Cardiac fibroblast (primary cell): ENCODE results near the gene ALK.
A peak's percentile ranks its signal among the peaks of the same experiment; 100 is the strongest.

Experiments used
- DNase-seq, 2 donors: peaks; one replicate each; pipeline versions ENCODE4 v3.0.0 to v3.0.0-alpha.2; 2010; ENCODE audit warnings: low read depth in 2 of 2
- H3K4me3 ChIP-seq, 2 donors: replicated peaks in 1 of 2; 1 replicate in 1 of 2; 2 replicates in 1 of 2; pipeline ENCODE4 v1.5.1; 2011; ENCODE audit warnings: low read depth in 2 of 2, low read length in 2 of 2, mild to moderate bottlenecking in 2 of 2, moderate library complexity in 1 of 2
- CTCF ChIP-seq: IDR thresholded peaks from one replicate; pipeline ENCODE4 v1.5.1; 2011; ENCODE audit warnings: low read depth, mild to moderate bottlenecking, low read length, inconsistent platforms

ALK gene

GRCh38 chr2:29894822-29895614 lies 26.4 kb downstream of the ALK start:
- TF ChIP-seq CTCF, result no peak
- H3K4me3 ChIP-seq, result no peak overlapping the region
- DNase-seq, result no peak

GRCh38 chr2:29892585-29893259 lies 28.7 kb downstream of the ALK start:
- no peak for DNase-seq
- H3K4me3 ChIP-seq, result no peak overlapping the region
- TF ChIP-seq CTCF, result no peak

- TF ChIP-seq CTCF, result no peak
- no peak overlapping the region for H3K4me3 ChIP-seq
- no peak for DNase-seq
Measured at GRCh38 chr2:29881089-29881730, 40.2 kb downstream of the ALK start.

GRCh38 chr2:29880084-29880483 lies 41.3 kb downstream of the ALK start:
- no peak for DNase-seq

GRCh38 chr2:29879456-29879855 lies 41.9 kb downstream of the ALK start:
- TF ChIP-seq CTCF, result no peak
- DNase-seq, result no peak
- H3K4me3 ChIP-seq, result no peak overlapping the region

More at GRCh38 chr2:29880084-29880483, 41.3 kb downstream of the ALK start:
- H3K4me3 ChIP-seq, result no peak overlapping the region
- no peak for TF ChIP-seq CTCF

- peak in 1 of 2 donors; percentile 7 for DNase-seq
- TF ChIP-seq CTCF, result no peak
- H3K4me3 ChIP-seq, result no peak overlapping the region
Measured at GRCh38 chr2:29878898-29879297, 42.5 kb downstream of the ALK start.
